ENCODE measurements around the gene SLC7A6OS. TPM values are rescaled to one million over a fixed set of nuclear protein-coding genes. Genes with fewer than 3 reads are reported as not detected.

SLC7A6OS gene
- 9.8 and 11.5 TPM in 2 replicates for total RNA-seq

DNA sequence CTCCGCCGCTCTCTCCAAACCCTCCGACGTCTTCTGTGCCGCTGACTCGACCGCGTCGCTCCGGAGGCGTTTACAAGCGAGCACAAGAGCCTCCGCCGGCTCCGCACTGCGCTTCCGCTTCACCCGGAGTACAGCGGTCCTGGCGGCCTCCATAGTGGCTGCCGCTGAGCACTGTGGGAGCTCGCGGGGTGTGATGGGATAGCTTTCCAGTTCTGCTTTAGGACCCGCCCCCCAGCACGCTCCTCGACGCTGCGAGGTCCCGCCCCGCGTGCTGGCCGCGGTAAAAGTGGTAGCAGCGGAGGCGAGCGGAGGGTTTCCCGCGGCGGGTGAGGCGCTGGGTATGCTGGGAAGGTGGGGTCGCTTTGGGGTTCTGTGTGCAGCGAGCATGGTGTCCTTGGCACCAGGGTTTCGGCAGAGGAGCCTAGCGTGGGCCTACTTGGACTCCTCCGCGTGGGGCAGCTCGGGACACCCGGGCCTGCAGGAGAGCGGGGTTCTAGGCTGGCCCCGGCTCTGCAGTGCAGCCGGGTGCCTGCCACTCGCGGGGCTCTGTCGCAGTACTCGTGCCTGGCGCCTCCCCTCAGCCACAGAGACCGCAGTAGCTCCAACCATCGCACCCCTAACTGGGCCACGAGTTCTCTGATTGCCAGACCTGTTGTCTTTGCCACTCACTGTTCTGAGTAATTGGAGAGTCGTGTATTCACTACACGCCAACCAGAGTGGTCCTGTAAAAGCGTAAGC, at the start of gene SLC7A6OS, which contains the start of gene PRMT7:
Gene SLC7A6OS (minus strand): TSS at position 173 of the 738 bp plus-strand sequence. CDS start 20 bp downstream, at position 153.
Gene PRMT7 (plus strand): TSS at position 246 of the 738 bp plus-strand sequence. CDS start 4,961 bp downstream, outside the sequence.

GRCh38 chr16:68264128-68265077, 46.3 kb downstream of the SLC7A6OS start, which contains the start of gene SLC7A6:
SLC7A6 (plus strand) TSS chr16:68264526; CDS start chr16:68274727, 10,201 bp downstream.

Other genes with a start within 250 kb of the SLC7A6OS start
- gene NFATC3, start 225.6 kb downstream of the SLC7A6OS start, total RNA-seq, result 9.7 and 9.8 TPM in 2 replicates
- under 0.01 and 0.53 TPM in 2 replicates for gene ESRP2, start 74.8 kb downstream of the SLC7A6OS start, total RNA-seq
- 34.6 and 41.8 TPM in 2 replicates for gene PLA2G15, start 65.6 kb downstream of the SLC7A6OS start, total RNA-seq
- 17.4 and 21.9 TPM in 2 replicates for gene SLC7A6, start 46.4 kb downstream of the SLC7A6OS start, total RNA-seq
- 79.0 and 87.9 TPM in 2 replicates for gene PRMT7, start 73 bp upstream of the SLC7A6OS start, total RNA-seq
- 0.18 and 0.58 TPM in 2 replicates for gene SMPD3, start 137.6 kb upstream of the SLC7A6OS start, total RNA-seq
- 14.1 and 18.8 TPM in 2 replicates for gene ZFP90, start 228.3 kb upstream of the SLC7A6OS start, total RNA-seq

All from myometrial cell (primary cell).